Measurements from ENCODE around the gene ATP9B. TPM values are rescaled to one million over a fixed set of nuclear protein-coding genes. Genes with fewer than 3 reads are reported as not detected.

The ATP9B gene
- total RNA-seq, 2 donors from 2014 or later, result 29.1 to 38.1 TPM

DNA sequence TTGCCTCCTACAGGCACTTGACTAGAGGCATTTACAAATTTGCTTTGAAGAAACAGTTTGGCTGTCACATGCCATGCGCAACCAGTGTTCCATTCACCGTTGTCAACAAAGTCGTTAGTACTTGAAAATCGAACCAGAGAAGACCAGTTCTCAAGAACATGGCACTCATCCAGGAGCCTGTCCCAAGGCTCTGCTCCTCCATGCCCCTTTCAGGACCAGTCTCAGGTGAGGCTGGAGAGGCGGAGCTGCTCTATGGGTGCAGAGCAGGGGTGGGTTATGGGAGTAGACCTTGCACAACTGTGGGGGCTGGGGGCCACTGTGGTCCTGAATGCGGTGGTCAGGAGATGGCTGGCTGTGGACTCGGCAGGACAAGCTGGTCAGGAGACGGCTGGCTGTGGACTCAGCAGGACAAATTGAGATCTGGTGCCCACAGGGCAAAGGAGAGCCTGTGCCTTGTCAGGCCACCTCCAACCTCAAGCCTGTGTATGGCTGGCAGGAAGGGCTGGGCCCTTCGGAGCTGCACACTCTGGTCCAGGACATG lies 12.3 kb upstream of the ATP9B start:
- no peaks in the 10 kb centered on the region for H3K36me3 Mint-ChIP-seq (ENCODE audit: low read depth)

GRCh38 chr18:79058007-79058406 lies 11.2 kb upstream of the ATP9B start:
- H3K27ac ChIP-seq (ENCODE audit: low read depth, low read length), result no peak overlapping the region
- Mint-ChIP-seq H3K4me1 (no peaks in the 10 kb centered on the region), H3K27ac (no peak overlapping the region), H3K9me3 (peaks cover 5% of the 10 kb centered on the region), H3K4me3 (no peak overlapping the region), H3K27me3 (ENCODE audit: insufficient read depth) (no peaks in the 10 kb centered on the region), H3K36me3 (ENCODE audit: low read depth) (no peaks in the 10 kb centered on the region)
- H3K4me3 ChIP-seq (ENCODE audit: low read length), result no peak overlapping the region
- H3K36me3 ChIP-seq (ENCODE audit: control insufficient read depth, insufficient read depth, low read length), result no peaks in the 10 kb centered on the region
- no peaks in the 10 kb centered on the region for H3K27me3 ChIP-seq (ENCODE audit: control insufficient read depth, insufficient read depth, low read length, poor library complexity, severe bottlenecking)
- WGBS, 2 experiments (ENCODE audit: insufficient coverage in 1 of 2, insufficient read length in 1 of 2), result 48 to 100% methylated on average over 1 to 2 of the region's 2 CpGs
- H3K9me3 ChIP-seq (ENCODE audit: control insufficient read depth, low read length), result no peaks in the 10 kb centered on the region
- no peak for DNase-seq
- TF ChIP-seq CTCF (conservative IDR thresholded peaks at IDR 0.05), result no peak
- H3K4me1 ChIP-seq (ENCODE audit: control insufficient read depth, insufficient read depth, low read length), result no peaks in the 10 kb centered on the region
- no peak overlapping the region for H3K9ac ChIP-seq (ENCODE audit: extremely low read depth, low read length, poor library complexity, severe bottlenecking)

More for the DNA sequence above, 12.3 kb upstream of the ATP9B start:
- Histone ChIP-seq H3K9me3 (ENCODE audit: control insufficient read depth, low read length) (no peaks in the 10 kb centered on the region), H3K27me3 (ENCODE audit: control insufficient read depth, insufficient read depth, low read length, poor library complexity, severe bottlenecking) (no peaks in the 10 kb centered on the region), H3K4me3 (ENCODE audit: low read length) (no peak overlapping the region), H3K4me1 (ENCODE audit: control insufficient read depth, insufficient read depth, low read length) (no peaks in the 10 kb centered on the region), H3K9ac (ENCODE audit: extremely low read depth, low read length, poor library complexity, severe bottlenecking) (no peak overlapping the region), H3K27ac (ENCODE audit: low read depth, low read length) (no peak overlapping the region), H3K36me3 (ENCODE audit: control insufficient read depth, insufficient read depth, low read length) (no peaks in the 10 kb centered on the region)
- H3K4me1 Mint-ChIP-seq, result no peaks in the 10 kb centered on the region
- TF ChIP-seq CTCF (conservative IDR thresholded peaks at IDR 0.05), result no peak
- H3K9me3 Mint-ChIP-seq, result peaks cover 5% of the 10 kb centered on the region
- H3K27ac Mint-ChIP-seq, result no peak overlapping the region
- no peak overlapping the region for H3K4me3 Mint-ChIP-seq
- no peak for DNase-seq
- 90 to 96% methylated on average over 5 to 9 of the region's 9 CpGs for WGBS, 2 experiments (ENCODE audit: insufficient coverage in 1 of 2, insufficient read length in 1 of 2)
- no peaks in the 10 kb centered on the region for H3K27me3 Mint-ChIP-seq (ENCODE audit: insufficient read depth)

- DNase-seq, result no peak
- H3K36me3 Mint-ChIP-seq (ENCODE audit: low read depth), result peaks cover 6% of the 10 kb centered on the region
- Histone ChIP-seq H3K4me3 (ENCODE audit: low read length) (no peak overlapping the region), H3K27me3 (ENCODE audit: control insufficient read depth, insufficient read depth, low read length, poor library complexity, severe bottlenecking) (peaks cover 5% of the 10 kb centered on the region), H3K27ac (ENCODE audit: low read depth, low read length) (no peak overlapping the region), H3K9me3 (ENCODE audit: control insufficient read depth, low read length) (no peaks in the 10 kb centered on the region), H3K36me3 (ENCODE audit: control insufficient read depth, insufficient read depth, low read length) (no peaks in the 10 kb centered on the region), H3K9ac (ENCODE audit: extremely low read depth, low read length, poor library complexity, severe bottlenecking) (no peak overlapping the region), H3K4me1 (ENCODE audit: control insufficient read depth, insufficient read depth, low read length) (no peaks in the 10 kb centered on the region)
- H3K27ac Mint-ChIP-seq, result no peak overlapping the region
- TF ChIP-seq CTCF (conservative IDR thresholded peaks at IDR 0.05), result no peak
- peaks cover 24% of the 10 kb centered on the region for H3K9me3 Mint-ChIP-seq
- no peak overlapping the region for H3K4me3 Mint-ChIP-seq
- peaks cover 26% of the 10 kb centered on the region for H3K27me3 Mint-ChIP-seq (ENCODE audit: insufficient read depth)
- WGBS, 2 experiments (ENCODE audit: insufficient coverage in 1 of 2, insufficient read length in 1 of 2), result 90 to 91% methylated on average over 7 to 9 of the region's 9 CpGs
- H3K4me1 Mint-ChIP-seq, result no peaks in the 10 kb centered on the region
Observed at GRCh38 chr18:79062806-79063205, 6.4 kb upstream of the ATP9B start.

Measured in endodermal cell (in vitro differentiated cells).